HG03103 (cell line): ENCODE data around the gene LMO7.

Experiments
- ATAC-seq: cut with Tn5 transposase; IDR thresholded peaks from one replicate; pipeline ENCODE4 v1.9.1; 2021; ENCODE audit warnings: low read depth; ENCODE audit not compliant: unreplicated experiment

Gene LMO7

DNA sequence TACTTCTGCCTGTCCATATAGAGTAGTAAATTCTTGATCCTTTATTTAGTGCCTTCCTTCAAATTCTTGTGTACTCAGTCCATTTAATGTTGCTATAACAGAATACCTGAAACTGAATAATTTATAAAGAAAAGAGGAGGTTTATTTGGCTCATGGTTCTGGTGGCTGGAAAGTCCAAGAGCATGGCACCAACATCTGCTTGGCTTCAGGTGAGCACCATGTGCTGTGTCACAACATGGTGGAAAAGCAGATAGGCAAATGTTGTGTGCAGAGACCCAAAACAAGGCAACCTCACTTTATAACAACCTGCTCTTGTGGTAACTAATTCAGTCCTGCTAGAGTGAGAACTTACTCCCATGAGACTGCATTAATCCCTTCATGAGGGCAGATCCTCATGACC is 195.3 kb downstream of the LMO7 start:
- ATAC-seq: no peak

DNA sequence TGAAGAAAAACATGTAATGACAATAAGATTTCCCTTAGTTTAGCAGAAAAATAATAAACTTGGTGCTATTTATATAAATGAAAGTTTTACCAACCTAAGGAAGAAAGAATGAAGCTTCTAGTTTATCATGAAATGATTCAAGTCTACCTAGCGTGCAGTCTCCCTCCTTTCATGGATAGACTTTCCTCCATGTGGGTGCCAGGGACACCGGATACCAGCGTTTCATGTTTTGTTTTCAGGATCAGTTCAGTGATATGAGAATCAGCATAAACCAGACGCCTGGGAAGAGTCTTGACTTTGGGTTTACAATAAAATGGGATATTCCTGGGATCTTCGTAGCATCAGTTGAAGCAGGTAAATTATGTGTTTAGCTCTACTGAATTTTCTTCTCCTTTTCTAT is 196.7 kb downstream of the LMO7 start:
- no peak for ATAC-seq

DNA sequence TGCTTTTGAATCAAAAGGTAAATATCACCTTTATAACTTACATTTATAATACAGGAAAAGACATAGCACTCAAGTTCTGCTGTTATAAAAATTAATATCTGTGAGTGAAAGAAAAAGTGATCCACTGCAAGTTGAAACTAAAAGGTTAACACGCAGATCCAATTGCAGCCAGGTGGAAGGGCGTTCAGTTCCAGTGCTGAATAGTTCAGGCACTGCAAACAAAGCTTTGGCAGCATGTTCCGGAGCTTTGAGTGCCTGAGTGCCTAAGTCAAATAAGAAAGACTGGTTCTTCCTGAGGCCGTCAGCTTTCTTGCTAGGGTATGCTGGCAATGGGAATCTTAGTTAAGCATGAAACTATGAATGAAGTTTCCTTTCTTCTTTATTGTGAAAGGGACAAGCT is 200.3 kb downstream of the LMO7 start:
- ATAC-seq: no peak

DNA sequence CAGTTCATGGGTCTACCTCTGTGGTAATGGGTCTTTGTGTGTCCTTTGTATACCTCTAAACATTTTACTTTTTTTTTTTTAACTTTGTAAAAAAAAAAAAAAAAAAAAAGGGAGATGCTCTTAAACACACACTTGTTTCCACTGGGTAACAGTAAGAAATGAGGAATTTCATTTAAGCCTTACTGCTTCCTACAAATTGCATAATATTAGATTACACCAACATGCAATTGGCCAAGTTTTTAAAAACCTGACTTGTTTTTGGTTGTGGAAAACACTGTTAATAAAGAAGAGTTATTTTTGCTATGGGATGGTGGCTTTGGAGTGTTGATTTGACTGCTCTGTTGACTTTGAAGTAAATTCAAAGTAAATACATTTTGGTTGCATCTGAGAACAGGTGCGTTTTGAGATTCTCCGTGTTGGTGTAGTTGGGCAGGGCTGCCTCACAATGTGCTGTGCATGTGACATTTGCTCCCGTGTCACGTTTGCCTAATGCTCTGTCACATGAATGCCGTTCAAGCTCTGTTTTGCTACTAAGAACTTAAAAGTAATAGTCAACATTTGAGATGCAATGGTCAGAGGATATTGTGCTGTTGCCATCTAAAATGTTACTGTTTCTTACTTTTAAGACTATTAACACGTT is 202.4 kb downstream of the LMO7 start:
- no peak for ATAC-seq

DNA sequence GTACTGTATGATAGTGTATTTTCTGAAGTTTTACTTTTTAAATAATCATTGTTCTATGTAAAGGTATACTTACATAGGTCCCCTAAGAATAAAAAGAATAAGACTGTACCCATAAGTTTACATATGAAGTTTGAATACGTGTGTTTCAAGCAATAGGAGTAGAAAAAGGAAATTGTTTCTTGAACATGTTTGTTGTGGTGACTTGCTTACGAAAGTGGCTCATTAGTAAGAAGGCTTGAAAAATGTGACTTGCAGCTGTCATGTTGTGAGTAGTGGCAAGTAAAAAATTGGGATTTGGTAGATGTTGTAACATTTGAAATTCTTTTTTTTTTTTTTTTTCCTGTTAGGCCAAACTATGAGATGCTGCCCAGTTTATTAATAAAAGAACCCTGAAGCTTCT is 203.3 kb downstream of the LMO7 start:
- no peak for ATAC-seq

DNA sequence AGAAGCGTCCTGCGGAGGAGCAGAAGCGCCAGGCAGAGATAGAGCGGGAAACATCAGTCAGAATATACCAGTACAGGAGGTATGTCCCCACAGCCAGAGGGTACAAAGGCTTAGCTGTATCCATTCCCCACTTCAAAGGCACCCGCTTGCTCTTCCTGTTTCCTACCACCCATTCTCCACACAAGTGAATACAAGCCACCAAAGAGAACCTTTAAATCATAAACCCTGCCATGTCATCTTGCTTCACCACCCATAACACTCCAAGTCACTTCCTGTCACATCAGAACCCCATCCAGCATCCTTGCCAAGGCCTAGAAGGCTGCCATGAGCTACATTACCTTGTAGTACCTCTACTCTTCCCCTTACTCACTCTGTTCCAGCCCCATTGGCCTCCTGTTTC is 205.8 kb downstream of the LMO7 start:
- ATAC-seq: no peak

DNA sequence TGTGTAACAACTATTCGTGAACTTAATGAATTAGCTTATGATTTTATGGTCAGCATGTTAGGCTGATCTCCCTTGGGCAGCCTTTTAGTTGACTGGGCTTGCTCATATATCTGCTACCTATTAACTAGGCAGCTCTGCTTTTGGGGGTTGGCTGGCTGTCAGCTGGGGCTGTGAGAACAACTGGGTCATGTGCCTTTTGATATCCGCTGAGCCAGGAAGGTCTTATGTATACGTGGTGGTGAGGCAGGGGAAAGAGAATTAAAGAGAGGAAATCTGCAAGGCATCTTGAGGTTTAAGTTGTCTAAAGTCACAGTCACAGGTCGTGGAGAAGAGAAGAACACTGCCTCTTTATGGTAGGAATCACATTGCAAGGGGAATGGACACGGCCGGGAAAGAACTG is 206.9 kb downstream of the LMO7 start:
- ATAC-seq: no peak

DNA sequence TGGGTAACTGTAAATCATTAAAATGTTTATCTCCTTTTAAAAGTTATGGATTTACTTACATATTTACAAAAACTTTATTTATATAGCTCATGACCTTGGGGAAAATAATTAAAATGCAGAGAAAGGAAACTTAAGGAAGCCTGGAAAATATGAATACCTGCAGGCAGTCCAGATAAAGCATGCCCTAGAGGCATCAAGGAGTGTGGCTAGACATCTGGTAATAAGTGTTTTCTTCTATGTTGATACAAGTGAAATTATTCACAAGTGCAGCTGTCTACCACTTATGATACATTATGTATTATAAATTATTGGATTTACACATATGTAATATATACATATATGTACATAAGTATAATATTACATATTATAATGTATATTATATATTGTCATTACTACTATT is 207.9 kb downstream of the LMO7 start:
- ATAC-seq: no peak

DNA sequence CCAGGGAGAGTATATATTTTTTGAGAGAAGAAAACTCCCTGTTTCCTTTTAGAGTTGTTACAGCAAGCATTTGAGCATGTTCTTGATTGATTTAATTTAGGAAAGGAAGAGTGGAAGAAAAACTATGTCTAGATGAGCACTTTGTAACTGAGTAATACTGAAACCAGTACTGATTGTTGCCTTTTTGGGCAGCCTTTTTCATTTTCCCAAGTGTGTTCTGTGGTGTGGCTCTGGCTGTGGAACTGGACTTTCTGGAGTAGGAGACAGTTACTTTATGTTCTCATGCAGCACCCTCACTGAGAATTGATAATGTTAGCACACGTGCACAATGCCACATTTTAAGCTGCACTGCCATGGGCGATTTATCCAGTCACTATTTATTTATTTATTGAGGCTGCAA is 211.5 kb downstream of the LMO7 start:
- no peak for ATAC-seq

DNA sequence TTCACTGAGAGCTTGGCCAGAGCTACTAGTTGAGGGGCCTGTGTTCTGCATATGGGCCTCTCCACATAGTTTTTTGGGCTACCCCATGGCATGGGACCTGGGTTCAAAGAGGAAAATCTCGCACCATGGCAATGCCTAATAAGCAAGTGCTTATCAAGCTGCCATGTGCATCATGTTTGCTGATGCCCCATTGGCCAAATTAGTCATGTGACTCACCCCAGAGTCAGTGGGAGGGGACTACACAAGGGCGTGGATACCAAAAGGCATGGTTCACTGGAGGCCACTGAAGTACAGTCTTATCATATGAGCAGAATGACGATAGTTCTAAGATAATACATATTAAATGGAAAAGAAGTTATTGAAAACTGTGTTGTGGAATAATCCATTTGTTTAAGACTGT is 214.8 kb downstream of the LMO7 start:
- no peak for ATAC-seq

DNA sequence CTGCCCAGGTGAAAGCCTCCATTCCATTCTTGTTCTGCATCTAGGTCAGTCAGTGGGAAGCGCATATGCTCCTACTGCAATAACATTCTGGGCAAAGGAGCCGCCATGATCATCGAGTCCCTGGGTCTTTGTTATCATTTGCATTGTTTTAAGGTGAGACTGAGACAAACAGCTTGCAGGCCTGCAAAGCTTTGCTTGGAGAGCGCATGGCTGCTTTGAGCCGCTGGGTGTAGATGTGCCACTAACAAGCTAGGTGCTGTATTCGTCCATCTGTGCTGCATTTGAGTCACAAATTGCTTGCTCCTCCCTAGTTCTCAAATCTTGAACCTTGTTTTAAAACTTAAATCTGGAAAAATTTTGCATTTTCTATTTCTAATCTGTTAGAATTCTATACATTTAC is 219.1 kb downstream of the LMO7 start:
- ATAC-seq: no peak

DNA sequence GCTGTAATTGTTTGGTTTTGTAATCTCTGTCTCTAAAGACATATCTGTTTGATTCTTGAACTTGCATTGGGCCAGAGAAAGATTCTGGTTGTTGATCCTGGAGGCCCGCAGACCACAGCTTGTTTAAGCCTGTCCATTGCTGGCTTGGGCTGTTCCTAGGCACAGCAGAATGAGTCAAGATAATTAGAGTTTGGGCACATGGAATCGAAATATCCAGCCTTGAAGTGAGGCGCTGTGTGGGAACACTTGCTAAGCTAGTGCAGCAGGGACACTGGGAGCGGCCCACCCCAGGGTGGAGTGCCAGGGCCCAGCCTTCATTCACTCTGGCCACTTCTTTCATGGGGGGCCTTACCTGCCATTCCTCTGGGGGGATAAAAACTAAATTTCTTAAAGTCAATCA is 219.7 kb downstream of the LMO7 start:
- no peak for ATAC-seq

DNA sequence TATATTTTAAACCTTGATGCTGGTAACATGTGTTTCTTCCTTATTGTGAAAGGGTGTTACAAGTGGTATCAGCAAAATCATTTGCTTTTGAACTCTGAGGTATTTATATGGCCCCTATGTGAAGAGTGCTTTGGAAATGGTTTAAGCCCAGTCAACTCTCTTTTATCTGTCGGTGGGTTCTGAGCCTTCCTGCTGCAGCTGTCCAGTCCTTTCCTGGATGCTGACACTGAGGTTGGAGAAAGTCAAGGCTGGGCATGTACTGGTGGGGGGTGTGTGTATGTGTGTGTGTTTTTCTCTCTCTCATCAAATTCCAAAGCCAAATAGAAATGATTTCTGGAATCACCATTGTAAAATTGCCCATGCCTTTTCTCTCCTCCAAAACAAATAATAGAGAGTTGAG is 221.2 kb downstream of the LMO7 start:
- ATAC-seq: no peak

DNA sequence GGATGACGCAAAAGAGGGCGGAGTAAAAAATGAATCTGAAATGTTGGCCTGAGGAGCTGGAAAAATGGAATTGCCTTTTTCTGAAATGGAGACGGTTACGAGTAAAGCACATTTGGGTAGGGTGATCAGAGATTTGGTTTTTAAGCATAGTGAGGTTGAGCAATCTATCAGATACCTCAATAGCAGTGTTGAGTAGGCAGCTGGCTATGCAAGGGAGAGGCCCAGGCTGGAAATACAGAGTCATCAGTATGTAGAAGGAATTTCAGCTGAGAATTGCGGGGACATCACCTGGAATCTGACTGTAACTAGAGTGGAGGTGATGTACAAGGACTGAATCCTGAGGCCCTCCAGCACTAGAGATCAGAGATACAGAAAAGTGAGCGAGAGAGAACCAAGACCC is 224.8 kb downstream of the LMO7 start:
- ATAC-seq: no peak

DNA sequence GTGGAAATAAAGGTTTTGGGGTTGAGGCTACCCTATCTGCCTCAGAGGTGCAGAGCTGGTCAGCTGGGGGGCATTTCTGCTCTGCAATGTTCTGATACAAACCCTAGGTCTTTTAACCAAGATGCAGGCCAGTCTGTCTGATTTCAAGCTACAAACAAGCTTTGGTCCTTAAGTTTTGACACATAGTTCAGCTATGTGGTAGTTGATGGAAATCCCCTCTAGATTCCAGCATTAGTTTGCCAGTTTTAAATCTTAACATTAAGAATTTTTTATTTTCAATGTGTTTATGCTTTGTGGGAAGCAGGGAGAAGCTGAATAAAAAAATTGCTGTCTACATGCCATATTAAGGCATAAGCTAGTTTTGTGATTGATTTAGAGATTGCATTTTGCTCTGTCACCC is 225.7 kb downstream of the LMO7 start:
- no peak for ATAC-seq

DNA sequence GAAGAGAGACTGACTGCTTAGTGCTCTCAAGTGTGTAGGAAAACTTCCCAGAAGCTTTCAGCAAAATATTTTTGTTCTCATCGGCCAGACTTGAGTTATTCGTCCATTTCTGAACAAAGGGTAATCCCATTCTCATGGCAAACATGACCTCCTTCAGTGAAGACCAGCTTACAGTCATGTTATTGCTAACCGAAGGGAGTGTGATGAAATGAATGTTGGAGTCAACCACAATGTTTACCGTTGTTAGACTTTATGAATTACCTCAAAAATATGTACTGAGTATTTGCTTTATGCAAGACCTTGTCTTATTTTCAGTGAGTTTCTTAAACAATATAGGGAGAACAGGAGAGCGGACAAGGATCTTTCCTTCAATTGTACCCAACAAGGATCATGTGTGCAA is 228.6 kb downstream of the LMO7 start:
- no peak for ATAC-seq

DNA sequence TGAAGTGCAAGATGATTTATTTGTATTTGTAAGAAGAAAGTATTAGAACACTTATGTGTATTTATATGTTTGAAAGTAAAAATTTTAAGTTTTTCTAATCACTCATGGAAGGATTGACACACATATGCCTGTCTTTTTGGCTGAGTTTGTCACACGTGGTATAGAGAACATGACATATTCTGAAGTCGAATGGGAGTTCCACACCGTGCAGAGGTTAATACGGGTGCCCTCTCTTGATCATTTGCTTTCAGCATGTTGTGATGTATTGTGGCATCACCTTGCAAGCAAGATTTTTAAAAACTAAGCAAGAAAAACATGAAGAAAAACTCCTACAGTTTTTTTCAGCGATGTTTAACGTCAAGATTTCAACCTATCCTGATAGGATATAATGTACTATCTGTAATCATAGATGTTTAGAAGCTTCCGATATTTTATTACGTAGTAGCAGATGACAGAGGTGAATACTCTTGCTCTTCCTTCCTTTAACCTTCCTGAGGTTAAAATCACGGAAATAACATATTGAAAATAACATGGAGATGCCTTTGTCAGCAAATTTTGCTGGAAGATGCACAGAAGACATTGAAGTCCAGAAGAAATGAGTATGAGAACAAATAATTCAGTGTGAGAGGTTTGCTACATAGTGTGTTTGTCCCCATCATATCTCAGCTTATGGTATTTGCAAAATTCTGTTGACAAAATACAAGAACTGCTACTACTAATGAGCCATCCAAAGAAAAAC is 231.4 kb downstream of the LMO7 start:
- no peak for ATAC-seq

DNA sequence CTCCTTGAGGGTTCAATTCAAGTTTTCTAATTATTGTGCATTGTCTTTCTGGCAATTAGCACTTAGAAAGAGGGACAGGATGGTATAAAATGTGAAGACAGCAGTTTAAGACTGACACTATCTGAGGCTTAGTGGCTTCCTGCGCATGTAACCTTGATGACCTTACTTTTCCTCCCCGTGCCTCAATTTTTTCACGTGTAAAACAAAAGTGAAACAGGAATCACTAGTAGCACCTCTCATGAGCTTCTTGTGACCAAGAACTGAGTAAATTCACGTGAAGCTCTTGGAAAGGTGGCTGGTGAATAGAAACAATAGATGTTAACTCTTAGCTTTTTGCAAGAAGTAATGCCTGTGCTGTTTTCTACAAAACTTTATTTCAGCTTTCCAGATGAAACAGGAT is 233.9 kb downstream of the LMO7 start:
- ATAC-seq: no peak

DNA sequence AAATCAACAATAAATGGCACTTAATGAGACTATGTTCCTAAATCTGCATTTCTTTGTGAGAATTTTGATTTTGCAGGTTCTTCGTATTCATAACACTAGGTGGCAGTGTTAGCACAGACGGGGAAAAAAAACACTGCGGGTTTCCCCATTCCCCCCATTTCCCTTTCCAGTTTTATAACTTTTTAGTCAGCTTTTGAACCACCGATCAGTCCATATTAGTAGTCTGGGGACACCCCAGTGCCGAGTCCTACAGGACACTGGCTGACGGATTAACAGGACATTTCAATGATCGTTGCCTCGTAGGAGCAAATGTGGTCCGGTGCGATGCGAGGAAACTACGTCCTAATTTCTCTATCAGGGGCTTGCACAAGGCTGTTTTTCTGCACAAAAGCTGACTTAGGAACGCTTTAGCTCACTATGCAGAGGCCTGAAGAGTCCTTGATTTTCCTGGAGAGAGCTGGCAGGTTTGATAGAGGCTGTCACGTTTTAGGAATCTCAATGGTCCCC is 234.3 kb downstream of the LMO7 start:
- ATAC-seq: no peak

DNA sequence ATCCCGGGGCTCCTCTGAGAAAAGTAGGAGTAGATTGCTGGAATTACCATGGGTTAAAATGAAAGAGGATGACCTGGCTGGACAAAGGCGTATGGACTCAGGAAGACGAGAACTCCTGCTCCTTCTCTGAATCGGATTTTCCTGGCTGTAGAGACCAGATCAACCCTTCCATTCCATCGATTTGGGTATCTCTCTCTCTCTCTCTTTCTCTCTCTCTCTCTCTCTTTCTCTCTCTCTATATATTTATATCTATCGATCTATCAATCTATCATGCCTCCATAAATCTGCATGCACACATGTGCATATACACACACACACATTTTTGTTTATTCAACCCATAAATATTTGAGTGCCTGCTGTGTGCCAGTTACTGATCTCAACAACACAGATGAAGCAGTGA is 234.9 kb downstream of the LMO7 start:
- ATAC-seq: no peak

DNA sequence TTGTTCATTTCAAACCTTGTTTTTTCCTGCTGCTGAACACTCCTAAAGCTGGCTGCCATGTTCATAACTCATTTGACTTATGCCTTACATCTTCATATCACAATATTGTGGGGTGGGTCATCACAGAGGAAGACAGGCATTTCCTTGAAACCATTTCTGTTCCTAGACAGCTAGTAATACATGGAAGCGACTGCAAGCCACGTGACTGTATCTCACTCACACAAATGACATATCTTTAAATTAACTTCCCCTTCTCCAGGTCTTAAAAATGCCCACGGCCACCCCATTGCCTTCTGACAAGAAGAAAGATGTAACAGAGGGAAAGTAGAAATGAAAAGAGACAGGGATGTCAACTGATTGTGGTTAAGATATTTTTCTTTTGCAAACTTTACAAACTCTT is 236.8 kb downstream of the LMO7 start:
- ATAC-seq: no peak

DNA sequence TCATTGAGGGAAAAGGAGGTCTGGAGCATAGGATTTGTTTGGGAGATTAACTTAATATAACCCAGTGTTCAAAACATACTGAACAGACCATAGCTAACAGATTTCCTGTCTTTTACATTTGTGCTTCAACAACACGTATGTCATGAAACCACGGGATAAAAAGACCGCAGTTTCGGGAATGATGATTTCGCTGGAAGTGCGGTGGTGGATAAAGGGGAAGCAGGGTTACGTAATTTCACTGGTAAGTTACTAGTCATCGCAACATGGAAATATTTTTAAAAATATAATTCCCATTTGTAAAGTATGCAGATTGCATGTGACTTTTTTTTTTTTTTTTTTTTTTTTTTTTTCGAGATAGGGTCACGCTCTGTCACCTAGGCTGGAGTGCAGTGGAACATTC is 237.4 kb downstream of the LMO7 start:
- ATAC-seq: no peak
